ENCODE data around the gene FTL. TPM values are rescaled to one million over a fixed set of nuclear protein-coding genes. Genes with fewer than 3 reads are reported as not detected.
A peak's percentile ranks its signal among the peaks of the same experiment; 100 is the strongest.

The FTL gene
- polyA plus RNA-seq, 6 donors from 2014 or later = 5,752 to 7,301 (median 6,284) TPM

DNA sequence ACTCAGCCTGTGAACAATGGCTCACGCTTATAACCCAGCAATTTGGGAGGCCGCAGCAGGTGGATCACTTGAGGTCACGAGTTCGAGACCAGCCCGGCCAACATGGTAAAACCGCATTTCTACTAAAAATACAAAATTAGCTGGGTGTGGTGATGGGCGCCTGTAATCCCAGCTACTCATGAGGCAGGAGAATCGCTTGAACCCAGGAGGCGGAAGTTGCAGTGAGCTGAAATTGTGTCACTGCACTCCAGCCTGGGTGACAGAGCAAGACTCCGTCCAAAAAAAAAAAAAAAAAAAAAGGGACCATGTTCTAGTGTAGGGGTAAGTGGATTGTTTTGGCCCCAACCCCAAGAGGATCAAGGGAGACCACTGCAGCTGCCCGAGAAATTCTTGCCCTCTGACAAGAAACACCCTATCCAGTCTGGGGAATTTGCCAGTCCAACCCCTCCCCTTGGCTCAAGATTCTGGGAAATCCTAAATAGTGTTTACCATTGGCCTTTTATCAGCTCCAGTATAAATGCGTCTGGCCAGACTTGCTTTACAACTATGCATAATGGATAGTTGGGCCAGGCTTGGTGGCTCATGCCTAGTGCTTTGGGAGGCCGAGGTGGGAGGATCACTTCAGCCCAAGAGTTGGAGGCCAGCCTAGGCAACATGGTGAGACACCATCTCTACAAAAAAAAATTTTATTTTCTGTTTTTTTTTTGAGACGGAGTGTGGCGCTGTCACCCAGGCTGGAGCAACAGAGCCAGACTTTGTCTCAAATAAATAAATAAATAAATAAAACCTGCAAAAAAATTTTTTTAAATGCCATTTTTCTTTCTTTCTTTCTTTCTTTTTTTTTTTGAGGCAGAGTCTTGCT is 36.7 kb upstream of the FTL start:
- ATAC-seq (ENCODE audit: low read depth in 2 of 2) (no peak), DNase-seq (no peak)
- no peaks in the 10 kb centered on the region for H3K9me3 Mint-ChIP-seq
- peaks cover 3 to 7% (median 5%) of the 10 kb centered on the region in 3 donors for H3K4me1 Mint-ChIP-seq
- H3K27ac Mint-ChIP-seq = no peak overlapping the region
- H3K4me3 Mint-ChIP-seq = no peak overlapping the region
- H3K36me3 Mint-ChIP-seq = no peaks in the 10 kb centered on the region
- peaks cover 0 to 8% (median 3%) of the 10 kb centered on the region in 3 donors for H3K27me3 Mint-ChIP-seq

DNA sequence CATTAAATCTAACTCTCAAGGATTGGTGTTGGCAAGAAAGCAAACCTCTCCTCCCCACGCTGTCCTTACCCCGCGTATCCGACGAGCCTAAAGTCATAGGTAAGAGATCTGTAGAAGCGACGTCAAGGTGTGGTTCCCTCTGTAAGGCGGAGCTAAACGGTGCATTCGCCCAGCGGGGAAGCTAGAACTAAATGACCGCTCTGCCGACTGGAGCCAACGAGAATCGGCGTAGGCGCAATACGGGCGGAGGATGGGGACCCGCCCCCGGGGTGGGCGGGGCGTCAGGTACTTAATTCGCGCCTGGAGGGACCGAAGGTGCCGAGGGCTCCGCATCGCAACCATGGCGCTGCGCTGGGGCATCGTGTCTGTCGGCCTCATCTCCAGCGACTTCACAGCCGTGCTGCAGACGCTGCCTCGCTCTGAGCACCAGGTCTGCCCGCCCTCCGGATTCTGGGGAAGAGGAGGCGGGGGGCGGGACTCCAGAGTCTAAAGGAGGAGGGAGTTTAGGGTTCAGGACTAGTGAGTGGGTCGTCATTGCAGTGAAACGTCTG is 31.7 kb upstream of the FTL start, which contains the start of gene DHDH:
Gene DHDH (plus strand): TSS at position 318 of the 551 bp plus-strand sequence. CDS start 23 bp downstream, at position 341.
- Mint-ChIP-seq H3K27me3 (peaks cover 6 to 25% (median 7%) of the 10 kb centered on the region in 3 donors), H3K4me1 (peaks cover 8 to 16% (median 11%) of the 10 kb centered on the region in 3 donors), H3K4me3 (peak within 1 kb of the TSS; percentile 76 to 91 (median 88)), H3K36me3 (no peaks in the 10 kb centered on the region), H3K27ac (peak within 1 kb of the TSS in 1 of 6 donors; percentile 52), H3K9me3 (peaks cover 0 to 2% (median 0%) of the 10 kb centered on the region in 7 donors)
- DNase-seq = peak; percentile 72
- ATAC-seq (ENCODE audit: low read depth in 2 of 2) = peak; percentile 96 to 97

DNA sequence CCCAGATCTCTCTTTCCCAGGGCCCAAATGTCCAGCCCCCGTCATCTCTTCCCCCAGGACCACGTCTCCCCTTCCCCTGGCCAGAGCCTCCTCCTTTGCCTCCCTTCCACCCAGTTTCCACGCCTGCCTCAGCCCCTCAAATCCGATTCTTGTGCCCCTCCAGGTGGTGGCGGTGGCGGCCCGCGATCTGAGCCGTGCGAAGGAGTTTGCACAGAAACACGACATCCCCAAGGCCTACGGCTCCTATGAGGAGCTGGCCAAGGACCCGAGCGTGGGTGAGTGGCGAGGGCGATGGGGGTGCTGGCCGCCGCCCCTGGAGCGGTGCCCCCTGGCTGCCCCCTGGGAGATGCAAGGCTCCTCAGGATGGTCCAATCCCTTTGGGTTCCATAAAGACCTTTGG is 30.3 kb upstream of the FTL start:
- ATAC-seq (ENCODE audit: low read depth in 2 of 2) (no peak), DNase-seq (no peak)
- no peaks in the 10 kb centered on the region for H3K36me3 Mint-ChIP-seq
- H3K27ac Mint-ChIP-seq = no peak overlapping the region
- H3K4me3 Mint-ChIP-seq = peak overlapping the region in 3 of 8 donors; percentile 13 to 70 (median 40)
- H3K27me3 Mint-ChIP-seq = peaks cover 6 to 35% (median 8%) of the 10 kb centered on the region in 3 donors
- peaks cover 0 to 2% (median 0%) of the 10 kb centered on the region in 7 donors for H3K9me3 Mint-ChIP-seq
- H3K4me1 Mint-ChIP-seq = peaks cover 8 to 16% (median 11%) of the 10 kb centered on the region in 3 donors

- Mint-ChIP-seq H3K36me3 (no peaks in the 10 kb centered on the region), H3K27ac (no peak overlapping the region), H3K4me1 (peaks cover 8 to 16% (median 11%) of the 10 kb centered on the region in 3 donors), H3K27me3 (peaks cover 6 to 35% (median 8%) of the 10 kb centered on the region in 3 donors), H3K4me3 (no peak overlapping the region), H3K9me3 (peaks cover 0 to 2% (median 0%) of the 10 kb centered on the region in 7 donors)
- DNase-seq (no peak), ATAC-seq (ENCODE audit: low read depth in 2 of 2) (no peak)
Observed at GRCh38 chr19:48935864-48936263, 29.2 kb upstream of the FTL start.

- Mint-ChIP-seq H3K27ac (no peak overlapping the region), H3K4me1 (peaks cover 6 to 13% (median 7%) of the 10 kb centered on the region in 3 donors), H3K9me3 (peaks cover 0 to 2% (median 0%) of the 10 kb centered on the region in 7 donors), H3K27me3 (peaks cover 6 to 27% (median 6%) of the 10 kb centered on the region in 3 donors), H3K36me3 (no peaks in the 10 kb centered on the region), H3K4me3 (no peak overlapping the region)
- DNase-seq (no peak), ATAC-seq (ENCODE audit: low read depth in 2 of 2) (no peak)
Observed at GRCh38 chr19:48938256-48938655, 26.9 kb upstream of the FTL start.

- H3K27me3 Mint-ChIP-seq = peaks cover 5 to 18% (median 6%) of the 10 kb centered on the region in 3 donors
- no peak overlapping the region for H3K4me3 Mint-ChIP-seq
- H3K36me3 Mint-ChIP-seq = no peaks in the 10 kb centered on the region
- no peaks in the 10 kb centered on the region for H3K4me1 Mint-ChIP-seq
- DNase-seq (no peak), ATAC-seq (ENCODE audit: low read depth in 2 of 2) (no peak)
- H3K9me3 Mint-ChIP-seq = peaks cover 0 to 2% (median 0%) of the 10 kb centered on the region in 7 donors
- H3K27ac Mint-ChIP-seq = no peak overlapping the region
Observed at GRCh38 chr19:48940902-48941301, 24.2 kb upstream of the FTL start.

- Mint-ChIP-seq H3K4me1 (no peaks in the 10 kb centered on the region), H3K27me3 (peaks cover 1 to 14% (median 5%) of the 10 kb centered on the region in 3 donors), H3K27ac (no peak overlapping the region), H3K9me3 (peaks cover 0 to 10% (median 6%) of the 10 kb centered on the region in 7 donors), H3K36me3 (no peaks in the 10 kb centered on the region), H3K4me3 (no peak overlapping the region)
- no peak for DNase-seq
- no peak for ATAC-seq (ENCODE audit: low read depth in 2 of 2)
Observed at GRCh38 chr19:48943081-48943480, 22.0 kb upstream of the FTL start.

DNA sequence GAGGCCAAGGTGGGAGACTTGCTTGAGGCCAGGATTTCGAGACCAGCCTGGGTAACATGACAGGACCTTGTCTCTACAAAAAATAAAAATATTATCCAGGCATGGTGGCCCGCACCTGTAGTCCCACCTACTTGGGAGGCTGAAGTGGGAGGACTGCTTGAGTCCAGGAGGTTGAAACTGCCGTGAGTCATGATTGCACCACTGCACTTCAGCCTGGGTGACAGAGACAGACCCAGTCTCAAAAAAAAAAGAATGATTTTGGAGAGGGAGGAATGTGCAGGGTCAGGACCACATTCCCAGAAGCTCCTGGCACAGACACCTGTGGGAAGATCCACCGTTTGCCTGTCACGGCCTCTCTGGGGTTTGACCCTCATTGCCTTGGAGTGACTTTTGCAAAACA is 19.7 kb upstream of the FTL start:
- DNase-seq (no peak), ATAC-seq (ENCODE audit: low read depth in 2 of 2) (no peak)
- H3K4me3 Mint-ChIP-seq = no peak overlapping the region
- peaks cover 0 to 14% (median 7%) of the 10 kb centered on the region in 7 donors for H3K9me3 Mint-ChIP-seq
- H3K4me1 Mint-ChIP-seq = no peaks in the 10 kb centered on the region
- H3K36me3 Mint-ChIP-seq = no peaks in the 10 kb centered on the region
- no peak overlapping the region for H3K27ac Mint-ChIP-seq
- no peaks in the 10 kb centered on the region for H3K27me3 Mint-ChIP-seq

- Mint-ChIP-seq H3K27me3 (no peaks in the 10 kb centered on the region), H3K27ac (peak overlapping the region in 1 of 6 donors; percentile 84), H3K36me3 (no peaks in the 10 kb centered on the region), H3K9me3 (peaks cover 0 to 14% (median 7%) of the 10 kb centered on the region in 7 donors), H3K4me1 (no peaks in the 10 kb centered on the region), H3K4me3 (no peak overlapping the region)
- no peak for ATAC-seq (ENCODE audit: low read depth in 2 of 2)
- DNase-seq = no peak
Observed at GRCh38 chr19:48945817-48946216, 19.3 kb upstream of the FTL start.

- DNase-seq (no peak), ATAC-seq (ENCODE audit: low read depth in 2 of 2) (no peak)
- Mint-ChIP-seq H3K4me1 (no peaks in the 10 kb centered on the region), H3K4me3 (no peak overlapping the region), H3K36me3 (no peaks in the 10 kb centered on the region), H3K9me3 (peaks cover 0 to 13% (median 7%) of the 10 kb centered on the region in 7 donors), H3K27ac (no peak overlapping the region), H3K27me3 (no peaks in the 10 kb centered on the region)
Observed at GRCh38 chr19:48946463-48947257, 18.4 kb upstream of the FTL start.

DNA sequence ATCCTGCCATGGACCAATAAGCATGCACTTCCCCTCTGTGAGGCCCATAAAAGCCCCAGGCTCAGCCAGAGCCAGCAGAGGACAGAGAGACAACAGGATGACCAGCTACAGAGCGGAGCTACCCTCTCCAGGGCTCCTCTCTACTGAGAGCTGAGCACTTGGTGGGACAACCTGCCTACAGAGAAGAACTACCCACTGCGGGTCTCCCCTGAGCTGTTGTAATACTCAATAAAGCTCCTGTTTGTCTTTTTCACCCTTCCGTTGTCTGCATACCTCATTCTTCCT is 17.9 kb upstream of the FTL start:
- DNase-seq = no peak
- H3K27me3 Mint-ChIP-seq = no peaks in the 10 kb centered on the region
- no peak for ATAC-seq (ENCODE audit: low read depth in 2 of 2)
- no peak overlapping the region for H3K4me3 Mint-ChIP-seq
- H3K36me3 Mint-ChIP-seq = no peaks in the 10 kb centered on the region
- no peaks in the 10 kb centered on the region for H3K4me1 Mint-ChIP-seq
- H3K27ac Mint-ChIP-seq = no peak overlapping the region
- peaks cover 0 to 13% (median 7%) of the 10 kb centered on the region in 7 donors for H3K9me3 Mint-ChIP-seq

DNA sequence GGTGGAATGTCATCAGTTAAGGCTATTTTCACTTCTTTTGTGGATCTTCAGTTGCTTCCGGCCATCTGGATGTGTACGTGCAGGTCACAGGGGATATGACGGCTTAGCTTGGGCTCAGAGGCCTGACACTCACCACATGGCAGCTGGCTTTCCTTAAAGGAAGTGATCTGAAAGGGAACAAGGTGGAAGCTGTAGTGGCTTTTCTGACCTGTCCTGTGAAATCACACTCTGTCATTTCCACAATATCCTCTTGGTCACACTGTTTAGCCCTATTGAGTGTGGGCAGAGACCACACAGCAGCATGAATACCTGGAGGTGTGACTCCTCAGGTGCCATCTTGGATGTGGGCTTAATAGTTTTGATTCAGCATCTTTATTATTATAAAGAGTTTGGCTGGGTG is 14.9 kb upstream of the FTL start:
- Mint-ChIP-seq H3K27me3 (no peaks in the 10 kb centered on the region), H3K4me1 (peaks cover 3 to 6% (median 5%) of the 10 kb centered on the region in 3 donors), H3K4me3 (no peak overlapping the region), H3K27ac (no peak overlapping the region), H3K9me3 (peaks cover 0 to 13% (median 7%) of the 10 kb centered on the region in 7 donors), H3K36me3 (no peaks in the 10 kb centered on the region)
- ATAC-seq (ENCODE audit: low read depth in 2 of 2) = no peak
- DNase-seq = no peak

GRCh38 chr19:48950830-48951519 is 14.1 kb upstream of the FTL start:
- H3K36me3 Mint-ChIP-seq = no peaks in the 10 kb centered on the region
- no peaks in the 10 kb centered on the region for H3K27me3 Mint-ChIP-seq
- H3K9me3 Mint-ChIP-seq = peaks cover 0 to 13% (median 7%) of the 10 kb centered on the region in 7 donors
- peak overlapping the region in 1 of 6 donors; percentile 38 for H3K27ac Mint-ChIP-seq
- H3K4me3 Mint-ChIP-seq = no peak overlapping the region
- no peak for ATAC-seq (ENCODE audit: low read depth in 2 of 2)
- DNase-seq = no peak
- peaks cover 10 to 14% (median 14%) of the 10 kb centered on the region in 3 donors for H3K4me1 Mint-ChIP-seq
